Metanephros (tissue), 1 donor: ENCODE data around the gene SAMD9. TPM values are rescaled to one million over a fixed set of nuclear protein-coding genes. Genes with fewer than 3 reads are reported as not detected.

Experiments
- total RNA-seq: library from RNA; depleted of rRNA; stranded (reverse); fragments of >200 nt; gene quantifications from one replicate; pipeline ENCODE4 v1.2.3, GENCODE V29; 2014

Gene SAMD9
- total RNA-seq, result 7.4 TPM

DNA sequence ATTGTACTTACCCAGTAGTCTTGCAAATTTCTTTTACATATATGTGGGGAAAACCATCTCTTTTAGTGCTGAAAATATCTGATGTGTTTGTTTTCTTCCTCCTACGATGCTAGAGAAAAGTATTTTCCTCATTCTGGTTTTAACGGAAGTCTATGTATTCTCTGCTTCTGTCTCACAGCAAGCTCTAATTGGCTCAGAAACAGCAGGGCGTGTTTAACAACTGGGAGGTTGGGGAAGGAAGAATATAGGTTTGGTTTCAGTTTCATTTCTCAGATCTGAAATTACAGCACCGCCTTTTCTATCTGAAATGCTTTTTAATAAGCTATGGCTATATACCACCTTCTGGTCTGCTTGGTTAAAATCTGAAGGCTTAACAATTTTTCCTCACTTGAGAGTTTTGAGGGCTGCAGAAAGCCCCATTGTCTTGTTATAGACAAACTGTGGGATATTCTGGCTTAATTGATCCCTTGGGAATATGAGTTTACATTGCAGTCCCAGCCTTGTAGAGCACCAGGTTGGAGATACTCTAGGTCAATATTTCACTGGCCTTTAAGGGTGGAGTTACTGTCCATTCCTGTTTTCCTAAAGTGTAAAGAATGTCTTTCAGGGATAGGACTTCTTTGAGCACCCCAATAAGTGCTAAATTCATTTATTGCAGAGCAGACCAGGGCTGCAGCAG is at the start of gene SAMD9:
Gene SAMD9 (minus strand): TSS at position 128 of the 679 bp plus-strand sequence. CDS start 11,882 bp downstream, outside the sequence.

DNA sequence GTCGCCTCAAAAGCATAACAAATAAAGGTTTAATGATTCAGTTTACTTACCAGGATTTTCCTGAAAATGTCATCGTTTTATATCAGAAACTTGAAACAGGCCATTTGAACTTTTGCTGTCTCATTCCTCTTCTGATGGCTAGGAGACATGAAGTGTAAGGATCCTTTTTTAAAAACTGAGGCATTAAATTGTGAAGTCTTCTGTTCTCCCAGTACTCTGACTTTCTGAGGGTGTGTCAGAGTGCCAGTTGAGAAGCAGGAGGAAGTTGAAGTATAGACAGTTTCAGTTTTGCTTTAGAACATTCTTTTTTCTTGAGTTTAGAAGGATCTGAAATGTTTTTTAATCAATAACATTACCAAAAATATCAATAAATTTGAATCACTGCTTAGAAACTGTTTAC is 30.4 kb upstream of the SAMD9 start, which contains the start of gene SAMD9L:
Gene SAMD9L (minus strand): TSS at position 242 of the 400 bp plus-strand sequence. CDS start 12,414 bp downstream, outside the sequence.

Other genes starting within 250 kb of the SAMD9 start
- gene SAMD9L, start 30.4 kb upstream of the SAMD9 start, total RNA-seq, result 6.0 TPM
- 2.7 TPM for gene HEPACAM2, start 108.5 kb upstream of the SAMD9 start, total RNA-seq
- 43.0 TPM for gene VPS50, start 114.4 kb upstream of the SAMD9 start, total RNA-seq